Left lung (tissue), 10 donors: ENCODE results near the gene DUSP15. TPM values are rescaled to one million over a fixed set of nuclear protein-coding genes. Genes with fewer than 3 reads are reported as not detected.

Experiments used
- ATAC-seq: fragments of 200-7000 bp; cut with Tn5 transposase; one replicate; pipeline ENCODE4 v1.9.1; 2020; ENCODE audit warnings: moderate library complexity
- DNase-seq, 4 donors: peaks; one replicate each; pipeline ENCODE4 v3.0.0-alpha.2; 2013 to 2020
- H3K27ac ChIP-seq, 2 donors: fragments of 200-600 bp; sonication (generic) in 1 of 2; one replicate each; pipeline versions ENCODE4 v1.5.0 to v1.8.0; 2020 to 2021
- H3K27me3 ChIP-seq, 2 donors: fragments of 200-600 bp; sonication (generic) in 1 of 2; one replicate each; pipeline versions ENCODE4 v1.5.0 to v1.8.0; 2020 to 2021
- H3K36me3 ChIP-seq, 2 donors: fragments of 200-600 bp; sonication (generic) in 1 of 2; one replicate each; pipeline versions ENCODE4 v1.5.0 to v1.8.0; 2020 to 2021
- H3K4me1 ChIP-seq, 2 donors: fragments of 200-600 bp; one replicate each; pipeline ENCODE4 v1.8.0; 2021
- H3K4me3 ChIP-seq, 2 donors: fragments of 200-600 bp; sonication (generic) in 1 of 2; one replicate each; pipeline versions ENCODE4 v1.5.0 to v1.8.0; 2020 to 2021; ENCODE audit warnings: mild to moderate bottlenecking in 1 of 2
- H3K9me3 ChIP-seq, 2 donors: fragments of 200-600 bp; sonication (generic) in 1 of 2; one replicate each; pipeline versions ENCODE4 v1.5.0 to v1.8.0; 2020 to 2021
- CTCF ChIP-seq, 2 donors: fragments of 200-600 bp; sonication (generic) in 1 of 2; IDR thresholded peaks; one replicate each; pipeline versions ENCODE4 v1.5.0 to v1.8.0; 2021; ENCODE audit warnings: antibody characterized with exemption in 2 of 2
- intact Hi-C, 2 donors: fragments of 100-400 bp; cut with DNase I; formaldehyde crosslinking; loops; one replicate each; pipeline versions ENCODE4 v1.11.2 to v1.14.2; 2022
- polyA plus RNA-seq, 6 donors: library from polyadenylated mRNA; unstranded; fragments of 120-200 nt; gene quantifications; one replicate each; pipeline ENCODE4 v1.2.1, GENCODE V29; 2013; ENCODE audit not compliant: insufficient read length in 6 of 6
- total RNA-seq, 2 donors: library from RNA; stranded (reverse); fragmentation: NEBNext Ultra II Directional; extraction: Animal tissue kit (Norgen Biotek cat#: 25700); gene quantifications; one replicate each; pipeline ENCODE4 v1.2.1, GENCODE V29; 2021
- donor health status: DM: no; HTN: yes; CAD: no.
- donor health status: DM: no; HTN: no; CAD: no.

DUSP15 gene
- total and polyA plus RNA-seq, 8 donors = 0.82 to 13.1 (median 9.7) TPM

- no peak for ATAC-seq
These were observed 35.7 kb upstream of the DUSP15 start for GRCh38 chr20:31906001-31906400.

GRCh38 chr20:31903627-31904386 lies 33.5 kb upstream of the DUSP15 start:
- DNase-seq = no peak
- H3K27me3 ChIP-seq = no peaks in the 10 kb centered on the region
- intact Hi-C loops = no loop called here

More at GRCh38 chr20:31906001-31906400, 35.7 kb upstream of the DUSP15 start:
- no peaks in the 10 kb centered on the region for H3K27me3 ChIP-seq
- no peak overlapping the region for H3K4me3 ChIP-seq
- no peaks in the 10 kb centered on the region for H3K36me3 ChIP-seq
- DNase-seq = no peak
- TF ChIP-seq CTCF (IDR thresholded peaks at IDR 0.05) = no peak
- H3K9me3 ChIP-seq = no peaks in the 10 kb centered on the region
- intact Hi-C loops = no loop called here
- H3K4me1 ChIP-seq = no peaks in the 10 kb centered on the region
- no peak overlapping the region for H3K27ac ChIP-seq

GRCh38 chr20:31901615-31902014 lies 31.3 kb upstream of the DUSP15 start:
- intact Hi-C loops = no loop called here
- no peak for ATAC-seq

More at GRCh38 chr20:31903627-31904386, 33.5 kb upstream of the DUSP15 start:
- no peaks in the 10 kb centered on the region for H3K9me3 ChIP-seq
- no peaks in the 10 kb centered on the region for H3K4me1 ChIP-seq
- H3K36me3 ChIP-seq = no peaks in the 10 kb centered on the region
- ATAC-seq = no peak
- H3K27ac ChIP-seq = no peak overlapping the region
- H3K4me3 ChIP-seq = no peak overlapping the region
- no peak for TF ChIP-seq CTCF (IDR thresholded peaks at IDR 0.05)

GRCh38 chr20:31897541-31897940 lies 27.2 kb upstream of the DUSP15 start:
- peaks cover 0 to 6% of the 10 kb centered on the region in 2 donors for H3K4me1 ChIP-seq
- DNase-seq (no peak), ATAC-seq (no peak)
- no peaks in the 10 kb centered on the region for H3K27me3 ChIP-seq
- TF ChIP-seq CTCF (IDR thresholded peaks at IDR 0.05) = no peak
- no peak overlapping the region for H3K4me3 ChIP-seq
- no peaks in the 10 kb centered on the region for H3K36me3 ChIP-seq
- intact Hi-C loops = no loop called here
- no peaks in the 10 kb centered on the region for H3K9me3 ChIP-seq
- H3K27ac ChIP-seq = no peak overlapping the region

More at GRCh38 chr20:31901615-31902014, 31.3 kb upstream of the DUSP15 start:
- H3K9me3 ChIP-seq = no peaks in the 10 kb centered on the region
- DNase-seq = no peak
- no peak for TF ChIP-seq CTCF (IDR thresholded peaks at IDR 0.05)
- no peak overlapping the region for H3K4me3 ChIP-seq
- no peak overlapping the region for H3K27ac ChIP-seq
- H3K36me3 ChIP-seq = no peaks in the 10 kb centered on the region
- H3K4me1 ChIP-seq = no peaks in the 10 kb centered on the region
- H3K27me3 ChIP-seq = no peaks in the 10 kb centered on the region

- no peak for DNase-seq
- Histone ChIP-seq H3K4me3 (no peak overlapping the region), H3K27me3 (no peaks in the 10 kb centered on the region), H3K4me1 (peaks cover 0 to 6% of the 10 kb centered on the region in 2 donors), H3K27ac (no peak overlapping the region), H3K9me3 (no peaks in the 10 kb centered on the region), H3K36me3 (no peaks in the 10 kb centered on the region)
- intact Hi-C loops = no loop called here
- no peak for ATAC-seq
- TF ChIP-seq CTCF (IDR thresholded peaks at IDR 0.05) = no peak
These were observed 25.7 kb upstream of the DUSP15 start for GRCh38 chr20:31896049-31896448.
